ENCODE data around the gene RARB. TPM values are rescaled to one million over a fixed set of nuclear protein-coding genes. Genes with fewer than 3 reads are reported as not detected.

Gene RARB
- total and polyA plus RNA-seq, 2 donors (not counting 3 experiments of a cell fraction or from before 2014, with no cell fraction given): 15.3 to 23.4 TPM

- intact Hi-C loops (cut with micrococcal nuclease): no loop called here
- H3K4me1 ChIP-seq (ENCODE audit: control insufficient read depth, extremely low read depth, insufficient read depth, low read length): no peaks in the 10 kb centered on the region
- CTCF ChIA-PET: interaction anchor here (3.1 kb wide), 1 partner anchor 10 kb away, joined by 11 read pairs; no protein-coding TSS in a partner anchor
Measured at GRCh38 chr3:25444273-25444672, 16.2 kb downstream of the RARB start.

More at GRCh38 chr3:25444273-25444672, 16.2 kb downstream of the RARB start:
- Histone ChIP-seq H3K27me3 (ENCODE audit: control insufficient read depth in 2 of 2, insufficient read depth in 2 of 2, low read length in 2 of 2) (no peaks in the 10 kb centered on the region), H4K20me1 (replicated peaks; ENCODE audit: control insufficient read depth, extremely low read depth, insufficient read depth, low read length) (no peaks in the 10 kb centered on the region), H3K9ac (replicated peaks; ENCODE audit: extremely low read depth, insufficient read depth, low read length) (no peak overlapping the region), H3K4me2 (ENCODE audit: insufficient read depth, low read length) (no peak overlapping the region), H3K9me3 (replicated peaks; ENCODE audit: control insufficient read depth, insufficient read depth, low read length) (no peaks in the 10 kb centered on the region), H2AFZ (ENCODE audit: low read depth, low read length) (no peak overlapping the region), H3K79me2 (ENCODE audit: control insufficient read depth, insufficient read depth, low read length) (peaks cover 51% of the 10 kb centered on the region), H3K27ac (ENCODE audit: insufficient read depth, low read depth, low read length) (no peak overlapping the region), H3K36me3 (ENCODE audit: control insufficient read depth in 2 of 2, extremely low read depth in 1 of 2, insufficient read depth in 2 of 2, low read length in 2 of 2) (no peaks in the 10 kb centered on the region), H3K9me1 (replicated peaks; ENCODE audit: control insufficient read depth, extremely low read depth, insufficient read depth, low read length) (no peaks in the 10 kb centered on the region), H3K4me3 (replicated peaks in 1 of 3; ENCODE audit: insufficient read depth in 1 of 3, low read depth in 1 of 3, low read length in 3 of 3) (no peak overlapping the region)
- POLR2A ChIA-PET: no interaction called here
- TF ChIP-seq MAX (IDR thresholded peaks at IDR 0.05; ENCODE audit: insufficient read depth, insufficient read length) (no peak), MYC (IDR thresholded peaks at IDR 0.05; ENCODE audit: low read depth, low read length) (no peak), POLR2AphosphoS5 (IDR thresholded peaks at IDR 0.05; ENCODE audit: insufficient read depth, low read depth, low read length) (no peak), GATA2 (IDR thresholded peaks at IDR 0.05; ENCODE audit: insufficient read depth, insufficient read length, low read depth, low read length) (no peak), CTCF (IDR thresholded peaks at IDR 0.05; ENCODE audit: extremely low read depth in 1 of 2, insufficient read depth in 1 of 2, low read depth in 1 of 2, low read length in 2 of 2) (no peak), FOS (IDR thresholded peaks at IDR 0.05; ENCODE audit: borderline replicate concordance, insufficient read depth, low read length) (no peak), EZH2 (IDR thresholded peaks at IDR 0.05; ENCODE audit: borderline replicate concordance, low read depth, low read length, severe bottlenecking) (no peak), POLR2A (IDR thresholded peaks at IDR 0.05; ENCODE audit: low read depth, low read length) (no peak), JUN (IDR thresholded peaks at IDR 0.05; ENCODE audit: borderline replicate concordance, insufficient read depth, insufficient read length, low read depth) (no peak)
- dilution Hi-C loops (cut with MboI; ENCODE audit: extremely low pct_ligation_motif_present, low sequenced_read_pairs): no loop called here
- FAIRE-seq (no peak), DNase-seq (ENCODE audit: low read depth, low spot score) (no peak)
- BruUV-seq (replicated peaks): no TSS peak
